Mesenchymal stem cell (in vitro differentiated cells and primary cell): ENCODE measurements around the gene MAT1A.

Experiments
- DNase-seq: peaks from one replicate; pipeline ENCODE4 v3.0.0-alpha.2; 2013
- H2AFZ ChIP-seq: one replicate; pipeline ENCODE4 v1.6.1; 2013; ENCODE audit warnings: low read depth, mild to moderate bottlenecking, control low read depth, inconsistent platforms, low read length, moderate library complexity
- H2AK5ac ChIP-seq: 2 replicates; pipeline ENCODE4 v1.6.1; 2013; ENCODE audit warnings: low read length, moderate library complexity, mild to moderate bottlenecking, inconsistent platforms; ENCODE audit not compliant: severe bottlenecking
- H2BK120ac ChIP-seq: one replicate; pipeline ENCODE4 v1.6.1; 2013; ENCODE audit warnings: low read depth, mild to moderate bottlenecking, inconsistent platforms, low read length, moderate library complexity
- H2BK12ac ChIP-seq, 2 experiments: one replicate each; pipeline ENCODE4 v1.6.1; 2013; ENCODE audit warnings: inconsistent platforms in 2 of 2, low read length in 2 of 2, mild to moderate bottlenecking in 2 of 2, moderate library complexity in 2 of 2, control low read depth in 1 of 2
- H2BK15ac ChIP-seq: one replicate; pipeline ENCODE4 v1.6.1; 2013; ENCODE audit warnings: mild to moderate bottlenecking, low read depth, inconsistent platforms; ENCODE audit not compliant: poor library complexity, severe bottlenecking
- H2BK5ac ChIP-seq: 2 replicates; pipeline ENCODE4 v1.6.1; 2013; ENCODE audit warnings: low read depth, mild to moderate bottlenecking, low read length, control low read depth, inconsistent platforms; ENCODE audit not compliant: poor library complexity, severe bottlenecking
- H3K14ac ChIP-seq, 2 experiments: one replicate each; pipeline ENCODE4 v1.6.1; 2013; ENCODE audit warnings: inconsistent platforms in 2 of 2, low read length in 2 of 2, control low read depth in 1 of 2, mild to moderate bottlenecking in 1 of 2, moderate library complexity in 1 of 2
- H3K18ac ChIP-seq, 2 experiments: one replicate each; pipeline ENCODE4 v1.6.1; 2013; ENCODE audit warnings: inconsistent platforms in 2 of 2, low read length in 2 of 2, control low read depth in 1 of 2, low read depth in 1 of 2, mild to moderate bottlenecking in 1 of 2
- H3K23ac ChIP-seq, 2 experiments: one replicate each; pipeline ENCODE4 v1.6.1; 2013; ENCODE audit warnings: inconsistent platforms in 2 of 2, low read length in 2 of 2, mild to moderate bottlenecking in 2 of 2, moderate library complexity in 2 of 2, control low read depth in 1 of 2
- H3K27ac ChIP-seq: 2 replicates; pipeline ENCODE4 v1.5.1; 2013; ENCODE audit warnings: mild to moderate bottlenecking, moderate library complexity, low read length, control low read depth, inconsistent platforms; ENCODE audit not compliant: poor library complexity, severe bottlenecking
- H3K27me3 ChIP-seq, 2 experiments: 2 replicates each; pipeline versions ENCODE4 v1.6.1 to v1.7.0; 2013; ENCODE audit warnings: low read length in 2 of 2, mild to moderate bottlenecking in 2 of 2, moderate library complexity in 2 of 2, control low read depth in 1 of 2, inconsistent platforms in 1 of 2; ENCODE audit not compliant: control insufficient read depth in 1 of 2, insufficient read depth in 1 of 2
- H3K36me3 ChIP-seq, 2 experiments: 2 replicates each; pipeline versions ENCODE4 v1.6.1 to v1.7.0; 2013; ENCODE audit warnings: low read length in 2 of 2, control low read depth in 1 of 2, inconsistent platforms in 1 of 2, low read depth in 1 of 2, mild to moderate bottlenecking in 1 of 2; ENCODE audit not compliant: insufficient read depth in 2 of 2, control insufficient read depth in 1 of 2
- H3K4ac ChIP-seq, 2 experiments: one replicate each; pipeline ENCODE4 v1.6.1; 2013; ENCODE audit warnings: inconsistent platforms in 2 of 2, low read length in 2 of 2, mild to moderate bottlenecking in 2 of 2, moderate library complexity in 2 of 2, control low read depth in 1 of 2, low read depth in 1 of 2
- H3K4me1 ChIP-seq: 2 replicates; pipeline ENCODE4 v1.6.1; 2013; ENCODE audit warnings: low read depth, low read length, control low read depth; ENCODE audit not compliant: control insufficient read depth, insufficient read depth
- H3K4me2 ChIP-seq: 2 replicates; pipeline ENCODE4 v1.6.1; 2013; ENCODE audit warnings: low read length, mild to moderate bottlenecking, inconsistent platforms; ENCODE audit not compliant: poor library complexity, severe bottlenecking
- H3K4me3 ChIP-seq, 2 experiments: 2 replicates each; pipeline versions ENCODE4 v1.5.1 to v1.7.0; 2013; ENCODE audit warnings: low read length in 2 of 2, mild to moderate bottlenecking in 2 of 2, control low read depth in 1 of 2, low read depth in 1 of 2; ENCODE audit not compliant: insufficient read depth in 1 of 2
- H3K79me1 ChIP-seq: replicated peaks from 2 replicates; pipeline ENCODE4 v1.6.1; 2013; ENCODE audit warnings: mild to moderate bottlenecking, control low read depth, low read length, inconsistent platforms; ENCODE audit not compliant: poor library complexity, severe bottlenecking
- H3K9ac ChIP-seq: 2 replicates; pipeline ENCODE4 v1.7.0; 2013; ENCODE audit warnings: mild to moderate bottlenecking, low read length, moderate library complexity
- H3K9me3 ChIP-seq: 2 replicates; pipeline ENCODE4 v1.7.0; 2013; ENCODE audit warnings: mild to moderate bottlenecking, low read length; ENCODE audit not compliant: control insufficient read depth
- H4K8ac ChIP-seq: one replicate; pipeline ENCODE4 v1.6.1; 2013; ENCODE audit warnings: inconsistent platforms, mild to moderate bottlenecking, low read length, moderate library complexity
- H4K91ac ChIP-seq: one replicate; pipeline ENCODE4 v1.6.1; 2013; ENCODE audit warnings: mild to moderate bottlenecking, low read length, inconsistent platforms
- WGBS: methylation state at CpG from one replicate; pipeline ENCODE4 v1.1.7; 2013; ENCODE audit warnings: mixed read lengths; 5-methylcytosine and 5-hydroxymethylcytosine counted together

Gene MAT1A

DNA sequence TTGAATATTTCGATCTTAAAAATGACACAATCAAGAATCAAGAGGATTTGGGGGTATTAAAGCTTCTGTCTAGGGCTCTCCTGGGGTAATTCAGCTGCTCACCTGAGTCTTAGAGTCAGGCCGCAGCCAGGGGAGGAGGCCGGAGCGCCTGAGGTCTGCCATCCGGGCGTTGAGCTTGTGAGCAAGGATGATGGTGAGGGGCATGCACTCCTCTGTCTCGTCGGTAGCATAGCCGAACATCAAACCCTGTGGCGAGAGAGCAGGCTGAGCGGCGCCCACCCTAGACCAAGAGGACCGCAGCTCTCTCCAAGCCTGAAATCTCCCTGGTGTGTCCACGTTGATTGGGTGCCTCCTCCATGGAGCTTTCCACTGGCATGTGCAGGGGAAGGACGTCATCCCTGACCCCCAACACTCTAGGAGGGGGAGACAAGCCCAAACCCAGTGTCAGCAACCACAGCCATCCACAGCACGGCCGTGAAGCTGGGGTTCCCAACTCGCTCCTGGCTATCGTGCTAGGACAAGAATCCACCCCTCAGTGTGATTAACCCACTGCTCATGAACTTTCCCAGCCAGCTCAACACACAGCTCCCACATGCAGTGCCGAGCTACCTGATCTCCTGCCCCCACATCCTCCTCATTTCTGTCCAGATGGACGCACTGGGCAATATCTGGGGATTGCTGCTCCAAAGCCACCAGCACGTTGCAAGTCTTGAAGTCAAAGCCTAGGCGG, 9.2 kb downstream of the MAT1A start:
- no peak for DNase-seq
- Histone ChIP-seq H3K9me3 (no peaks in the 10 kb centered on the region), H2BK12ac (no peak overlapping the region), H4K91ac (no peak overlapping the region), H3K4me1 (no peaks in the 10 kb centered on the region), H2AFZ (no peak overlapping the region), H2AK5ac (no peak overlapping the region), H3K36me3 (no peaks in the 10 kb centered on the region), H3K9ac (no peak overlapping the region), H2BK5ac (no peak overlapping the region), H3K27ac (no peak overlapping the region), H3K4me2 (no peak overlapping the region), H3K18ac (no peak overlapping the region), H4K8ac (no peak overlapping the region), H2BK120ac (no peak overlapping the region), H3K14ac (no peak overlapping the region), H3K27me3 (peaks cover 18 to 69% of the 10 kb centered on the region in 2 experiments), H3K4ac (no peak overlapping the region), H3K4me3 (no peak overlapping the region), H3K23ac (no peak overlapping the region), H2BK15ac (no peak overlapping the region), H3K79me1 (no peaks in the 10 kb centered on the region)
- 87% methylated on average over 23 of the region's 23 CpGs for WGBS

DNA sequence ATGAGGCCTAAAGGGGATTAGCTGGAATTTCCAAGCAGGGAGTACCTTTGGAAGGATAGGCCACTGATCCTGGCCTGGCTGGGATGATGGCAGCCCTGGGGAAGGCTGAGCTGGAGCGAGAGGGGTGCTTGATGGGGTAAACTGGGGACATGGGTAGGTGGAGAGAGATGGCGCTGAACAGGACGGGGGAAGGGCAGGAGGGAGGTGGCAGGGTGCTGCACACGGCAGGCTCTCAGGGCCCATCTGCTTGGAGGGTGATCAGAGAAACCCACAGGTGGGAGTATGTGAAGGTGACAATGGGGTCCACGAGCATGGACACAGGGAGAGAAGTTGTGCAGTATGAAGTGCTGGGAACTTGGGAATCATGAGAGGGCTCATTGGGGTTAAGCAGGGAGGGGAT, 10.3 kb downstream of the MAT1A start:
- Histone ChIP-seq H3K9me3 (no peaks in the 10 kb centered on the region), H3K27me3 (peaks cover 18 to 64% of the 10 kb centered on the region in 2 experiments), H3K18ac (no peak overlapping the region), H3K27ac (no peak overlapping the region), H2AK5ac (no peak overlapping the region), H2BK120ac (no peak overlapping the region), H2BK5ac (no peak overlapping the region), H3K79me1 (no peaks in the 10 kb centered on the region), H3K36me3 (no peaks in the 10 kb centered on the region), H2BK15ac (no peak overlapping the region), H4K91ac (no peak overlapping the region), H3K4me2 (no peak overlapping the region), H3K4ac (no peak overlapping the region), H2AFZ (no peak overlapping the region), H3K4me1 (no peaks in the 10 kb centered on the region), H3K14ac (no peak overlapping the region), H4K8ac (no peak overlapping the region), H2BK12ac (no peak overlapping the region), H3K4me3 (no peak overlapping the region), H3K9ac (no peak overlapping the region), H3K23ac (no peak overlapping the region)
- WGBS = 79% methylated on average over 5 of the region's 5 CpGs
- DNase-seq = no peak

DNA sequence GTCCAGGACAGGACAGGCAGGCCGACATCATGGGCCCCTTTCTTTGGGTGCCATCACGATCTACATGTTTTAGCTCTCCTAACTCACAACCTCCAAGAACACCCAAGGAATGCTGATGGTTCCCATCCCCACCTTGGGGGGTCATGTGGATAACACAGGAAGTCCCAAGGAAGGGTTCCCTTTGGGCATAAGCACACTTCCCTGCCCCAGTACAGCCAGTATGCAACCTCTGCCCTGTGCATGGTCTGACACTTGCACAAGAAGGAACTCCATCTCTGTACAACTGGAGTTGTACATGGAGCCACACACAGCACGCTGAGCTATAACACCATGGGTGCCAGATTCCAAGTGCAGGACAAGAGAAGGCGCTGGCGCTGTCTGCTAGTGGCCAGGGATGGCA, 11.0 kb downstream of the MAT1A start:
- Histone ChIP-seq H3K9ac (no peak overlapping the region), H2AK5ac (no peak overlapping the region), H2AFZ (no peak overlapping the region), H3K36me3 (no peaks in the 10 kb centered on the region), H2BK5ac (no peak overlapping the region), H3K23ac (no peak overlapping the region), H3K18ac (no peak overlapping the region), H3K79me1 (no peaks in the 10 kb centered on the region), H2BK15ac (no peak overlapping the region), H3K14ac (no peak overlapping the region), H2BK12ac (no peak overlapping the region), H3K9me3 (no peaks in the 10 kb centered on the region), H2BK120ac (no peak overlapping the region), H3K4me1 (no peaks in the 10 kb centered on the region), H3K4ac (no peak overlapping the region), H4K91ac (no peak overlapping the region), H3K4me2 (no peak overlapping the region), H4K8ac (no peak overlapping the region), H3K4me3 (no peak overlapping the region), H3K27ac (no peak overlapping the region), H3K27me3 (peaks cover 22 to 66% of the 10 kb centered on the region in 2 experiments)
- 98% methylated on average over 5 of the region's 5 CpGs for WGBS
- no peak for DNase-seq

DNA sequence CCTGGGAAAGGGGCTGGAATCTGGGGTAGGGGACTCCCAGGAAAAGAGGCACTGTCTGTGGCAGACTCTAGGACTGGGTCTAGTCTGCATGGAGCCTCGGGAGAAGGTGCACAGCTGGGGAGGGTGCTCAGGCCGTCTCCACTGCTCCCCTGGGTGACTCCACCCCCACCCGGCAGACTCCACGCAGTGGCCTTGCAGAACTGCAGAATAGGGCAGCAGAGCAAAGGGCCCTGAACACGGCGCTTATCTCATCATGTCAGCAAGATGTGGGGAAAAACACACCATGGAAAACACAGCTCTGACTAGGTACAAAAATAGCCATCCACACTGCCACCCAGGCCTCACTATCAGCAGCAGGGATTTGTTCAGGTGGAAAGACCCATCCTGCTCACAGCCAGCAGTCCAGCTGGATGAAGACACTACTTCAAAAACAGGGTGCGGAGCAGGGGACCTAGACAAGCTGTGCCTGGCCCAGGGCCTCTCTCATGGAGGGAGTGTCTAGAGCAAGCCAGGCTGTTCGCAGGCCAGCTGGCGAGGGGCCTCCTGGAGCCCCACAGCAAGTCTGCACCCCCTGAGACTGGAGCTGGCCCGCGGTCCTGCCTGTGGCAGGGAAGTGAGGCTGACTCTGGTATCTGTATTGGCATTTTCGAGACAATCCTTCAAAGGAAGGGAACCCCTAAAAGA, 11.7 kb downstream of the MAT1A start:
- no peak overlapping the region for H3K18ac ChIP-seq
- no peaks in the 10 kb centered on the region for H3K36me3 ChIP-seq
- H3K14ac ChIP-seq = no peak overlapping the region
- no peak overlapping the region for H2BK120ac ChIP-seq
- no peak overlapping the region for H3K4me3 ChIP-seq
- no peak overlapping the region for H2AFZ ChIP-seq
- no peak overlapping the region for H4K8ac ChIP-seq
- H3K4me1 ChIP-seq = no peaks in the 10 kb centered on the region
- WGBS = 86% methylated on average over 12 of the region's 12 CpGs
- H3K4me2 ChIP-seq = no peak overlapping the region
- no peak overlapping the region for H2BK15ac ChIP-seq
- DNase-seq = no peak
- H2BK12ac ChIP-seq = no peak overlapping the region
- no peak overlapping the region for H3K27ac ChIP-seq
- no peak overlapping the region for H2AK5ac ChIP-seq
- H3K23ac ChIP-seq = no peak overlapping the region
- H2BK5ac ChIP-seq = no peak overlapping the region
- no peaks in the 10 kb centered on the region for H3K79me1 ChIP-seq
- H3K9ac ChIP-seq = no peak overlapping the region
- peaks cover 21 to 66% of the 10 kb centered on the region in 2 experiments for H3K27me3 ChIP-seq
- no peaks in the 10 kb centered on the region for H3K9me3 ChIP-seq
- no peak overlapping the region for H3K4ac ChIP-seq
- no peak overlapping the region for H4K91ac ChIP-seq
